PC-3 (cell line): ENCODE results near the gene GTPBP3.

Experiments used
- CTCF ChIP-seq: fragments of 300-600 bp; sonication (generic); conservative IDR thresholded peaks from 2 replicates; pipeline ENCODE4 v1.5.1; 2017; ENCODE audit warnings: antibody characterized with exemption, low read depth, mild to moderate bottlenecking, low read length
- EZH2phosphoT487 ChIP-seq: fragments of 300-600 bp; sonication (generic); IDR thresholded peaks from 2 replicates; pipeline ENCODE4 v1.6.1; 2018; ENCODE audit warnings: mild to moderate bottlenecking, antibody characterized with exemption, low read length, borderline replicate concordance

GRCh38 chr19:17353386-17353785, 16.0 kb downstream of the GTPBP3 start:
- no peak for TF ChIP-seq EZH2phosphoT487
- TF ChIP-seq CTCF, result no peak
